WI38 (cell line): Measurements from ENCODE around the gene GTF2IRD1.

ENCODE experiments used
- H3K4me3 ChIP-seq: 2 replicates; pipeline ENCODE4 v1.5.1; 2011; ENCODE audit warnings: low read depth, mild to moderate bottlenecking, control low read depth, low read length
- CTCF ChIP-seq: IDR thresholded peaks from 2 replicates; pipeline ENCODE4 v1.5.1; 2012; ENCODE audit warnings: low read depth, mild to moderate bottlenecking, control low read depth, low read length

GTF2IRD1 gene

GRCh38 chr7:74464931-74465886, 11.5 kb downstream of the GTF2IRD1 start:
- no peak overlapping the region for H3K4me3 ChIP-seq
- no peak for TF ChIP-seq CTCF

GRCh38 chr7:74466196-74466813, 12.6 kb downstream of the GTF2IRD1 start:
- TF ChIP-seq CTCF, result no peak
- H3K4me3 ChIP-seq, result no peak overlapping the region

GRCh38 chr7:74467876-74468275, 14.2 kb downstream of the GTF2IRD1 start:
- TF ChIP-seq CTCF, result no peak
- no peak overlapping the region for H3K4me3 ChIP-seq

GRCh38 chr7:74470504-74470903, 16.8 kb downstream of the GTF2IRD1 start:
- H3K4me3 ChIP-seq, result no peak overlapping the region
- TF ChIP-seq CTCF, result no peak

- H3K4me3 ChIP-seq, result no peak overlapping the region
- TF ChIP-seq CTCF, result no peak
Observed at GRCh38 chr7:74473116-74473515, 19.4 kb downstream of the GTF2IRD1 start.

GRCh38 chr7:74474271-74474865, 20.7 kb downstream of the GTF2IRD1 start:
- H3K4me3 ChIP-seq, result no peak overlapping the region
- TF ChIP-seq CTCF, result no peak
